D721Med (cell line): ENCODE data around the gene INPP5F.
A peak's percentile ranks its signal among the peaks of the same experiment; 100 is the strongest.

Experiments
- DNase-seq: peaks from one replicate; pipeline ENCODE4 v3.0.0; 2011; ENCODE audit warnings: low spot score; ENCODE audit not compliant: insufficient read length
- FAIRE-seq: peaks from 2 replicates; lab custom pipeline; 2011; peaks lifted over from hg19 to GRCh38; lab: Jason Lieb, UNC
- CTCF ChIP-seq: IDR thresholded peaks from 2 replicates; pipeline ENCODE4 v1.5.1; 2012; ENCODE audit warnings: mild to moderate bottlenecking, control low read depth; ENCODE audit not compliant: insufficient read depth; ENCODE audit errors: missing control alignments

The INPP5F gene

GRCh38 chr10:119747940-119748339 lies 22.1 kb downstream of the INPP5F start:
- no peak for DNase-seq
- TF ChIP-seq CTCF = no peak
- FAIRE-seq = no peak

GRCh38 chr10:119748871-119749270 lies 23.0 kb downstream of the INPP5F start:
- FAIRE-seq (no peak), DNase-seq (no peak)
- TF ChIP-seq CTCF = no peak

DNA sequence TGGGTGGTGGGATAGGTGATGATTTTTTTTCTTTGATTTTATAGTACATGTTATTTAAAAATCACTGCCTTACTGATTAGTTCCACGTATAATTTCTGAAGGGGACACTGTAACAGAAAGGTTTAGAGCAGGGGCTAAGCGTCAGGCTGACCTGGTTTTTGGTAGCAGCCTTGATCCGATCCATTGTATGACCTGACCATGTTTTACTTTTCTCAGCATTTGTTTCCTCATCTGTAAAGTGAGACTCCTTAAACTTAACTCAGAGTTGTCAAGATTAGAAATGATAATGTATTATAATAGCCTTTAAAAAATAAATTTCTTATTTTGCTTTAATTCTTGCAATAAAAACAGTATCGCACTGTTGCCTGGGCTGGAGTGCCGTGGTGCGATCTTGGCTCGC lies 23.6 kb downstream of the INPP5F start:
- no peak for TF ChIP-seq CTCF
- FAIRE-seq (no peak), DNase-seq (no peak)

DNA sequence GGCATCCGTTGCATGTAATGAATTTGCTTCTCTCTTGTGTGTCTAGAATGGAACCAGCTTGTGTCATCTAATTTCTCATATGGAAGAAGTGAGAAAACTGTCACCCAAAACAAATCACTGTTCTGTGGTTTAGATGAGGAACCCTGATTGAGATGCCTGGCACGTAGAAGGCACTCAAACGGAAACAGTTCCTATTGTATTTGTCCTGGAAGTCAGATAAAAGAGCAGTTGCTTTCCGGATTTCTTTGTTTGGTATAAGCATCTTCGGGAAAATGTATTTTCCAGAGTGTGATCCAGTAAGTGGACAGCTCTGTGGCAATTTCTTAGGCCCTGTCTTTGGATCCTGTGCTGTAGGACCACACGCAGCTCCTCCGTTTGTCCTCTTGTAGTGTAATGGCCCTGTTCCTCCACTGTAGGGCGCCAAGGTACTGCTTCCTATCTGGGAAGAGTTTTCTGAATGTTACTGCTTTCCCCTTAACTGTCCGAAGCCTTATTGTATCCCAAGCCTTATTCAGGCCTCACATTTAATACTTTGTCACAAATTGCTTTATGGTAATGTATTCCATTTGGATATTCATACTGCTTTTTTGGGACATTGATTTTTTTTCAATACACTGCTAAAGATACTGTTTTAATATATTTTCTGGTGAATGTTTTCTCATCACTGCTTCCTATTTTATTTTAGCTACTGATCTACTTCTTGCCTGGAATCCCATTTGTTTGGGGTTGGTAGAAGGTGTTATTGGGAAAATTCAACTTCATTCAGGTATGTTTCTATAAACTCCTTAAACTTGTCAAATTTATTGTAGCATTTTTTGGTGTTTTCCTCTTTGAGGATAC lies 24.8 kb downstream of the INPP5F start:
- FAIRE-seq = no peak
- peak; percentile 95 for TF ChIP-seq CTCF
- no peak for DNase-seq

DNA sequence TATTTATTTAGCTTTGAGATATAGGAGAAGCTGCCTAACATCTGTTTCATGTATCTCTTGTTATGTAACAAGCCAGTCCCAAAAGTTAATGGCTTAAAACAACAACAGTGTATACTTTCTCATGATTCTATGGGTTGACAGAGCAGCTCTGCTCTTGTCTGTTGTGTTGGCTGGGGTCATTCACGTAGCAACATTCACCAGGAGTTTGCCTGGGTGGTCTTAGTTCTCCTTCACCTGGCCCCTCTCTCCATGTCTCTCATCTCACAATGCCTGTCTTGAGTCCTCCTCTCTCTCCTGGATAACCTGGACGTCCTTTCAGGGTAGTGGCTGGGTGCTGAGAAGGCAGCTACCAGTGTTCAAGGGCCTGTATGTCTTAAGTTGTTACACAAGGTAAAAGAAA lies 27.5 kb downstream of the INPP5F start:
- TF ChIP-seq CTCF = no peak
- FAIRE-seq (no peak), DNase-seq (no peak)

- no peak for TF ChIP-seq CTCF
- DNase-seq (no peak), FAIRE-seq (no peak)
Measured at GRCh38 chr10:119754085-119754484, 28.2 kb downstream of the INPP5F start.

DNA sequence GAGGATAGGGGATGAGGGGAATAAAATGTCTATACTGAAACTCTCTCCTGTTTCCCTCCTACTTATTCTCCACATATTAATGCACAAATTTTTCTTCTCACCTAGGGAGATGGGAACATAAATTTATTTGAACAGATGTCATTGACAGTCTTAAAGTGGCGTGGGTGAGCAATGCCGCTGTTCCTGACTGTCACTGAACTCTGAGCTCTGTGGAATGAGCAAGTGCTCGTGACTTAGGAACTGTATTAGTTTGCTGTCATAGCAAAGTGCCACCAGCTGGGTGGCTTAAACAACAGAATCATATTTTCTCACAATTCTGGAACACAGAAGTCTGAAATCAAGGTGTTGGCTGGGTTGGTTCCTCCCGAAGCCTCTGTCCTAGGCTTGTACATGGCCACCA lies 29.1 kb downstream of the INPP5F start:
- TF ChIP-seq CTCF = no peak
- no peak for DNase-seq

More for the DNA sequence above, 29.1 kb downstream of the INPP5F start:
- FAIRE-seq = no peak
